HG02938 (cell line): ENCODE data around the gene FREY1.

Experiments
- ATAC-seq: cut with Tn5 transposase; IDR thresholded peaks from one replicate; pipeline ENCODE4 v1.9.1; 2021; ENCODE audit warnings: mild to moderate bottlenecking, moderate library complexity; ENCODE audit not compliant: unreplicated experiment

The FREY1 gene

GRCh38 chr11:45906965-45907611, at the start of gene FREY1:
Gene FREY1, minus strand, starts transcription at chr11:45907271. Its CDS starts 26 bp downstream, at chr11:45907245.
- no peak for ATAC-seq

- ATAC-seq, result no peak
Observed at GRCh38 chr11:45949992-45950407, 42.9 kb upstream of the FREY1 start.

GRCh38 chr11:45948356-45948755, 41.3 kb upstream of the FREY1 start:
- ATAC-seq, result no peak

DNA sequence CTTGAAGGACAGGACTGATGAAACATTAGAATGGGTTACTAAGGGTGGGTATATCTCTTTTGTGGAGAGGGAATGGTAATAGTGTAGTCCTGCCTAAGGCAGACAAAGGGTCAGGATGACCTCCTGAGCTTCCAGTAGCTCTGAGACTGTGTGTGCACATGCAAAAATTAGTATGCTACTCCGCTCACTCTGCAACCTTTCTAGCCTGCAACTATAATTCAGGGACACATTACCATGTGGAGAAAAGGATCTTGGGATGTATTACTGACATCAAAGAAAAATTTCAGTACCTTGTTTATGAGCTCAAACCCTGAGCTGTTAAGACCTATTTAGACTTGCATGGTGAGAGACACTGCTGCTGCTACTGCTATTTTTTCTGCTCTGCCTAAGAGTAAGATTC, 40.8 kb upstream of the FREY1 start:
- no peak for ATAC-seq

- no peak for ATAC-seq
Observed at GRCh38 chr11:45945397-45945999, 38.4 kb upstream of the FREY1 start.

DNA sequence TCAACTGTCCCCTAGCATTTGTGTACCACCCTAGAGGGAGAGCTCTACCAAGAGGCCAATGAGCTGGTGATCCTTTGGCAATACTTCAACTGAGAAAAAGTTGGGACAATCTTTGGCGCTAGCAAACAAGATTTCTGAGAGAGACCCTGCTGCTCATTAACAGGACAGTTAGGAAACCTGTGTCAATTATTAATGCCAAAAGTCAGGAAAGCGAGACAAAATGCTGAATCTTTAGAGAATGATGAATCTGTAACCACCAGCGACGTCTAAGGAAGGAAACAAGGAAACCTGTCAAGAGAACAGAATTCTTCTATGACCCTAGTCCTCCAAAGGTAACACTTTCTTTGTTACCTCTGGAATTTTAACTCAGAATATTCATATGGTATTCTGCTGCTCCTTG, 35.3 kb upstream of the FREY1 start:
- ATAC-seq, result no peak

DNA sequence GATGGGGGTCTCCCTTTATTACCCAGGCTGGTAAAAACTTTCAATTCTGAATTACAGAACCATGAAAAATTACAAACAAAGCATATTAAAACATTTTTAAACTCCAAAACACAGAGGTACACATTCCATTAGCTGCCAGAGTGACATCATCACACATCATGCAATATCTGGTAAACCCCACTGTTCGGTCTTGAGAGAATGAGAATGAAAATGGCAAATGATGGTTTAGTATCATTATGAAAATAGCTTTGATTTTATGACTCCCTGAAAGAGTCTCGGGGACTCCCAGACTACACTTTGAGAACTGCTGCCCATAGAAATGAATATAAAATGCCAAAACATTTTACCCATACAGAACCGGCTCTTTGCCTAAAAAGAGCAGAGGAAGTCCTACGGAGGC, 34.2 kb upstream of the FREY1 start:
- no peak for ATAC-seq

DNA sequence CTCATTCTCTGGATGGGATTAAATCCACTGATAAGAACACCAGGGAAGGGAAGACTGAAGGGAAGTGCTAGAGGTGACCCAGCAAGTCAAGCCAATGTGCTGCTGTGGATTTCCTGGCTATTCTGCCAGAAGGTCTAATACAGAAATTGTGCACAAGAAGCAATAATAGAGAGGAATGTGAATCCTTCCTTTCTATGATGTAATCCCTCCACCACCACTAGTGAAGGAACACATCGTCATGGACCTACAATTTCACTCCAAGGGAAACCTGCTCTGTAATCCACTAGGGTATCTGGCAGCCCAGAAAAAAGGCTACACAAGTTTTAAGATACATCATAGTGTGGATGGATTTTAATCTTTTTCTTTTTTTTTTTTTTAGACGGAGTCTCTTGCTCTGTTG, 32.8 kb upstream of the FREY1 start:
- no peak for ATAC-seq

DNA sequence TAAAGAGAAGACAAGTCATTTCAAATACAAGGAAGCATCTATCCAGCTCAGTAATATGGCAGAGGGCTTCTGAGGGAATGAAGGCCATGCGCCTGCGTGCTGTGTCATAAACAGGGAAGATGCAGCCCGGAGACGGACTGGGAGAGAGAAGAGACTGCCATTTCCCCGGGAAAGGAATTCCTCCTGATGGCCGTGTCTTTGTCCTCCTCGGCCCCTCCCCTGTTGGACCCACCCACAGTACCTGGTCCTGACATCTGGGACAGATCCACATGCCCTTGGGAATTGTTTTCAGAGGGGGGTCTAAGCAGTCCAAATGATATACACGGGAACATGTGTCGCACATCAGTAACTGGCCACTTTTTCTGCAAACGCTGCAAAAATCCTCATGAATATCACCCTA, 30.8 kb upstream of the FREY1 start:
- no peak for ATAC-seq

DNA sequence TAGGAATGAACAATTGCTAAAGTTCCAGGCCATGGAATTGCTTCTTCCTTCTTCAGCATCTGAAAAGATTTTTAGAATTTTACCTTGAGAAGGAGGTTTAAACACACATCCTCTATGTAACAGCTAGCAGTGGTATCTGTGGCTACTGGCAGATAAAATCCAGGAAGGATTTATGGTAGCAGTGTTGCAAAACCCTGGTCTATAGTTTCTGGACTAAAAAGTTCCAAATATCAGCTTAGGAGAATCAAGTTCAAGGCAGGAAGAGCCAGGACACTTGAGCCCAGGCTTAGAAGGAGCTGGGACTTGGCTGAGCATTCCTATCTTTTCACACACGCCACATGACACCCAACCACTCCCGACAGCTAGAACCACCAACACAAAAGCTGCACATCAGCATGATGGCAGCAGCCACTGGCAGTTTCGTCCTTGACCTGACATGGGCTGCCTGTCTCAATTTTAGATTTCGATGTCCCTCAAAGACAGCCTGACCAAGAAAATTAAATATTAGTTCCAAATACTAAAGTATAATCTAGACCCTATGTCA, 29.5 kb upstream of the FREY1 start:
- ATAC-seq, result no peak

DNA sequence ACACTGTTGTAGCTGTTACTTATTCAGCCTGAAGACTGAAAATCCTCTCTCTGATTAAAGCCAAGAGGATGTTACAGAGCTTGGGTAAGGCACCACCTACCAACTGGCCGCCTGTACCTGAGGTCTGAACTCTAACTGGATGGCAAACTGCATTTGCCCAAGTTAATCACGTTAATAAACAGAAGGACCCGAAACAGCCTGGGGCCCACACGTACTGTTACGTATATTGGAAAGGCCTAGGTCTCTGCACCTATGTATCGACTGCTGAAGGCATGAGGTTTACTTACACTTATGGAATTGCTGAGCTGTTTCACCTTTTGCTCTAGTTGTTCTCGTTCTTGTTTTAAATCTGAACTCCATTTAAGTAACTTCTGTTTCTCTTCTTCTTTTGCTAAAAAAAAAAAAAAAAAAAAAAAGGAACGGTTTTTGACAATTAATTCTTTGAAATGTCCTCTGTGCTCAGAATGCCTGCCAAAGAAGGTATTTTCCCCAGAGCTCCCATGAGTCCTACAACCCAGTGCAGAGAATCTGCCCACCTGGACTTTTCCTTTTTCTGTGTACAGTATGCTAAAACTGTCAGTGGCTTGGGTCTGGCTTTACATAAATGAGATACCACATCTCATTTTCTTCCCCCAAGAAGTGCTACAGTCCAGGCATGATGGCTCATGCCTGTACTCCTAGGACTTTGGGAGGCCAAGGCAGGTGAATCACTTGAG, 28.4 kb upstream of the FREY1 start:
- no peak for ATAC-seq

DNA sequence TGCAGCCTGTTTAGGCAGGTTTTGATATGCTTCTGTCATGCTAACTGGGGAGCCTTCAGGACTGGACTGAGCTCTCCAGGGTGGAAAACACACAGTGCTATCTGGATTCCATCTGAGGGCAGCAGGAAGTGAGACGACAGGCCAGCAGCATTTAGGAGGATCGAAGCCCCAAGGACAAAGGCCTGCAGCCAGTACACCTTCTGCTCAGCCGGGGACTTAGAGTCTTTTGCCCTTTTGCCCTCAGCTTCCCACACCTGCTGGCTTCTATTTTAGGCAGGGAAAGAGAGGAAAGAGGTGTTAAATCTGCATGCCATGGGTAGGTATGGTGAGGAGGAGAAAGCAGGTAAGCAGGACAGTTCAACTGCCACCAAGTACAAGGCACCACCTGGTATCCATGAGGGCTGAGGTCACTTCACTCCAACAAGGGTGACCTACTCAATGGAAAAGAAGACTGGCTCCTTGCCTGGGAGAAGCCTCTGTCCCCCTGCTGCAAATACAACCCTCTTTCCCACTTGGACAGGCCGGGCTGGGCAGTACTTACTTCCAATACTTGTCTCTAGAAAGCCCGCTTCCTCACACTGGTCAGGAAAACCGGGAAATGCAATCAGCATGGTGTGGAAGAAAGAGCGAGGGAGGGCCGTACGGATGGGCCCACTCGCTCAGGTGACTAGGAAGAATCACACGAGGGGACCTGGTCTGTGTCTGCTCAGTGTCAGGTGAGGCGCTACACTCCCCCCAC, 27.7 kb upstream of the FREY1 start:
- no peak for ATAC-seq

- no peak for ATAC-seq
Observed at GRCh38 chr11:45933846-45934579, 26.9 kb upstream of the FREY1 start.

DNA sequence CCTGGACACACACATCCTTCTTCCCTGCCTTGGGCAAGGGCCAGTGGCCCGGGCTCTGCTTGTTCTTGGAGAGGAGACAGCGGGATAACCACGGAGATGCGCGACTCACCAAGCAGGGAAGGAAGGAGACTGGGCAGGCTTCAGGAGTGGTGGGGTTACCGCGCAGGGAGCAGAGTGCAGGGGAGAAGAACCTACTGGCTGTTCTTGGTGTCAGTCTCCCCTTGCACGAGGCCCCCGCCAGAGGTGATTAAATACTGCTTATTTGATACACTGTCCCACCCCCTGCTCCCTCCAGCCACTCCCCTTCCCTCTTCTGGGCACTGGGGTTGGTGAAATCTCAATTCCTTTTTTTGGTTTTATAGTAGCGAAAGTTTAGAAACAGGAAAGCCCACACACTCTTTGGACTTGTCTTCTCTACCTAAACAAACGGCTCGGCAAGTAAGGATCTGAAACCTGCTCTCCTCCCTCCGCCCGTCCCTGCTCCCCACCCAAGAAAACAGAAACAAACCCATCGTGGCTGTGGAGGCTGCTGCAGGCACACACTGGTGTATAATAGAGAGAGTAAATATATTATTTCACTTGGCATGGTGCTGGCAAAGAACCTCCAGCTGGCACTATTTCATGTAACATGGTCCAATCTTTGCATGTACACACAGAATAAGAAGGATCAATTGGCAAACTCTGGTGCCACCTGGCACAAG, 26.2 kb upstream of the FREY1 start:
- no peak for ATAC-seq

- no peak for ATAC-seq
Observed at GRCh38 chr11:45932217-45932616, 25.1 kb upstream of the FREY1 start.

GRCh38 chr11:45931739-45932138, 24.7 kb upstream of the FREY1 start:
- no peak for ATAC-seq

DNA sequence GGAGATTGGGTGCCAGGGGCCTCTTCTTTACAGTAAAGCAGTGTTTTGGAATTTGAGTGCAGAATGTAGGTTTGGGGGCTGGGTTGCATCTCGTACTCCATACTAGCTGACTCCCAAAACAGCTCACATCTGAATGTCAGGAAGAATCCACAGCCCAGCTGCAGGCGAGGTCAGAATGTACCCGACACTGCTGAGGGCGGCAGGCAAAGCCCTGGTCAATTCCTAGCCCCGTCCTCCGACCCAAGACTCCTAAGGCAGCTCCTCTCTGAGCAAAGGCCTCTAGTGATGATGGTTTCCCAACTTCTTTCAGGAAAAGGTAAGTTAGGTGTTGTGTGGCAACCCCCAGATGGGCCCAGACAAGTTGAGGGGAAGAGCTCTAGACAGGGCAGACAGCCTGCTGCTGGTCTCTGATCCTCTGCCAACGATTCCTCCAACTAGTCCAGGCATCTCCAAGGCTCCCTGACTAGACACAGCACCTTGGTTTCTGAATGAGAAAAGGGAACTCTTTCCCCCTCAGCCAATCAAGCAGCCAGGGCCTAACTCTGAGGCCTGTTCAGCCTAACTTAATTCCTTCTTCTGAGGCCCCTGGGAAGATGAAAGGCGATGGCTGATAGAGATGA, 24.0 kb upstream of the FREY1 start:
- no peak for ATAC-seq

DNA sequence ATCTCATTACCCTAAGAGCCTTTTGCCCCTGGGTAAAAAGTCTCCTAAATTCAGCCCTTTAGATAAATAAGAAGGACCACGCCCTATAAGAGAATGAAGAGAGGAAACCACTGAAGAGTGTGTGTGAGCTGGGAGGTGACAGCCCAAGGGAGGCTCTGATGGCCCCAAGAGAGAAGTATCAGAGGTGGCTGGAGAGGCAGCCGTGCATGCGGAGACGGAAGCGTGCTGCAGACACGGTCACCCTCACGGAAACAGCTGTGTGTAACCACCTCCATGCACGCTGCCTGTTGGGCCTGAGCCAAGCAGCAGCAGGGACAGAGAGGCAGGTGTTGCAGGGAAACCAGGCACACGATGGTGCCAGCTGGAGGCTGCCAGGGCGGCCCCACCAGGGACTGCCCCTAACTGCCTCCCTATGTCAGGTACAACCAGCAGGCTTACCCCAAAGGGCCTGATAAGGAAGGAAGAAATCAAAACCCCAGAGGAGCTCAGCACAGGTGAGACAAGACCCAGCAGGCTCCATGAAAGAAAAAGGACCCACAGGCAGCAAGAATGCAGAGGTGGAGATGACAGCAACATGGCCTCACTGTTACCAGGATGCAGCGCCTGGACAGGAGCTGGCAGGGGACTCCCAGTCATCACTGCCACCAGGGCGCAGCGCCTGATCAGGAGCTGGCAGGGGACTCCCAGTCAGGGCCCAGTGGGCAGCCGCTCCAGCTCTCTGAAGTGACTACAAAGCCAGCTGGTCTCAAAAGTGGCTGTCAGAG, 23.1 kb upstream of the FREY1 start:
- ATAC-seq, result peak; percentile 93

DNA sequence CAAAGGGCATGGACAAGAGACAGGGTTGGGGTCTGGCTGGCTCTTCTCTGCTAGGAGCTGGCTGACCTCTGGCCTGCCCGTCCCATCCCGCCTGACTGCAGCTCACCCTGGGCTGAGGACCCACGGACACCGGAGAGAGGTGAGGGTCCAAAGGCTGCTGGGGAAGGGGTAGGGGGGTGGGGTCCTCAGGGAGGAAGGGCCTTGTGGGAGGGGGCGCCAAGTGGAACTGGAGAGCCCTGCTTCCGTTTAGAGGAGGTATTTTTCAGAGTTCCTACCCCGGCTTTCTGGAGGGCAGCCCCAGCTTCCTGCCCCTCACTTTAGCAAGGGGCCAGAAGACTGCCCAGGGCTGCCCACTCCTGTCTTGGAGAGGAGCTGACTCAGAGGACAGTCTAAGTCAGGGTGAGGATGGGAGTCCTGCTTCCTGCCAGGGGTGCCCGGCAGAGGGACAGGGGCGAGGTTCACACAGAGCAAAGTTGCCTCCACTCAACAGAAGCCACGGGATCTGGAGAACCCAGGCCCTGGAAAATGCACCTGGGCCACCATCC, 22.5 kb upstream of the FREY1 start:
- peak; percentile 6 for ATAC-seq
